SK-N-SH (cell line): Measurements from ENCODE around the gene RNF214.

Source experiments
- CHD2 ChIP-seq: fragments of 150-350 bp; IDR thresholded peaks from 2 replicates; pipeline ENCODE4 v1.6.1; 2018; ENCODE audit warnings: low read length; ENCODE audit not compliant: partially characterized antibody
- CTCF ChIP-seq: fragments of 200-600 bp; sonication (generic); IDR thresholded peaks from 2 replicates; pipeline ENCODE4 v1.6.1; 2017; ENCODE audit warnings: antibody characterized with exemption, mild to moderate bottlenecking, moderate library complexity
- FOSL2 ChIP-seq: IDR thresholded peaks from 2 replicates; pipeline ENCODE4 v1.4.0; 2012; ENCODE audit warnings: low read depth, mild to moderate bottlenecking, moderate library complexity, borderline replicate concordance
- POLR2AphosphoS5 ChIP-seq: IDR thresholded peaks from 2 replicates; pipeline ENCODE4 v1.6.1; 2012; ENCODE audit warnings: low read depth, low read length
- RCOR1 ChIP-seq: fragments of 150-350 bp; IDR thresholded peaks from 2 replicates; pipeline ENCODE4 v1.6.1; 2017; ENCODE audit warnings: antibody characterized with exemption, low read length
- SMC3 ChIP-seq: IDR thresholded peaks from 2 replicates; pipeline ENCODE4 v1.6.1; 2012; ENCODE audit warnings: low read depth, low read length, improper control_type of control experiment
- YY1 ChIP-seq: IDR thresholded peaks from 2 replicates; pipeline ENCODE4 v1.4.0; 2012; ENCODE audit warnings: low read depth, mild to moderate bottlenecking

DNA sequence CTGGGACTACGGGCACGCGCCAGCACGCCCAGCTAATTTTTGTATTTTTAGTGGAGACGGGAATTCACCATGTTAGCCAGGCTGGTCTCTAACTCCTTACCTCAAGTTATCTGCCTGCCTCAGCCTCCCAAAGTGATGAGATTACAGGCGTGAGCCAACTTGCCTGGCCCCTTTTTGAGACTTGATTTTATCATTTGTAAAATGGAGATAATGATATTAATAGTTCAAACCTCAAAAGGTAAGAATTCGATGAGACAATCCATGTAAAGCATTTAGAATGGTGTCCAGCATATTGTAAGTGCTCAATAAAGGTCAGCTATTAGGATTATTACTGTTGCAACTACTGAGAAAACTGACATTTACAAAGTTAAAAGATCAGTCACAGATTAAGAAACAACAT is 86.3 kb downstream of the RNF214 start:
- no peak for TF ChIP-seq CTCF
- no peak for TF ChIP-seq CHD2
- no peak for TF ChIP-seq RCOR1
- no peak for TF ChIP-seq YY1
- no peak for TF ChIP-seq POLR2AphosphoS5
- TF ChIP-seq SMC3: no peak
- no peak for TF ChIP-seq FOSL2
